B cell (primary cell): Measurements from ENCODE around the gene IRAK1.

ENCODE experiments used
- EZH2 ChIP-seq: IDR thresholded peaks from 2 replicates; pipeline ENCODE4 v1.6.1; 2012; ENCODE audit warnings: borderline replicate concordance, low read depth, mild to moderate bottlenecking, moderate library complexity, low read length; ENCODE audit not compliant: insufficient read depth, poor library complexity, severe bottlenecking
- TF ChIP-seq, protein P1 (sequence below): fragments of 200-600 bp; IDR thresholded peaks from one replicate; pipeline ENCODE4 v1.8.0; 2022; ENCODE audit warnings: antibody characterized with exemption, mild to moderate bottlenecking

DNA sequence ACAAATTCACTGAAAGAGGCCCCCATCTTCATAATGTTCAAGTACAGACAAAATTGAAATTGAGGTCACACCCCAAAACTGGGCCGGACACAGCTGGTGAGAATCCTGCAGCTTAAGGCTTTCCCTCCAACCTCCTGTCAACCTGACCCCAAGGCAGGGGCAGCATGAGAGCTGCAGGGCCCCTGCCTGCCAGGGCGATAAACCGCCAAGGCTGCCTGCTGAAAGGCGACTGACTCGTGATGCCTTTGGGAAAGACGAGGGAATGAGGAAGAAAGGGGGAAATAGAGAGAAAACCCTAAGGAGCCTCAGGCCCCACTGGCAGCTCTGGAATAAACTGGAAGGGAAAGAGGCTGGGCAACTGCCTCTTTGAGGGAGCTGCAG lies 7.3 kb upstream of the IRAK1 start:
- TF ChIP-seq, protein P1, sequence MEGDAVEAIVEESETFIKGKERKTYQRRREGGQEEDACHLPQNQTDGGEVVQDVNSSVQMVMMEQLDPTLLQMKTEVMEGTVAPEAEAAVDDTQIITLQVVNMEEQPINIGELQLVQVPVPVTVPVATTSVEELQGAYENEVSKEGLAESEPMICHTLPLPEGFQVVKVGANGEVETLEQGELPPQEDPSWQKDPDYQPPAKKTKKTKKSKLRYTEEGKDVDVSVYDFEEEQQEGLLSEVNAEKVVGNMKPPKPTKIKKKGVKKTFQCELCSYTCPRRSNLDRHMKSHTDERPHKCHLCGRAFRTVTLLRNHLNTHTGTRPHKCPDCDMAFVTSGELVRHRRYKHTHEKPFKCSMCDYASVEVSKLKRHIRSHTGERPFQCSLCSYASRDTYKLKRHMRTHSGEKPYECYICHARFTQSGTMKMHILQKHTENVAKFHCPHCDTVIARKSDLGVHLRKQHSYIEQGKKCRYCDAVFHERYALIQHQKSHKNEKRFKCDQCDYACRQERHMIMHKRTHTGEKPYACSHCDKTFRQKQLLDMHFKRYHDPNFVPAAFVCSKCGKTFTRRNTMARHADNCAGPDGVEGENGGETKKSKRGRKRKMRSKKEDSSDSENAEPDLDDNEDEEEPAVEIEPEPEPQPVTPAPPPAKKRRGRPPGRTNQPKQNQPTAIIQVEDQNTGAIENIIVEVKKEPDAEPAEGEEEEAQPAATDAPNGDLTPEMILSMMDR: no peak
- no peak for TF ChIP-seq EZH2
